ENCODE measurements around the gene FAM3A. TPM values are rescaled to one million over a fixed set of nuclear protein-coding genes. Genes with fewer than 3 reads are reported as not detected.
A peak's percentile ranks its signal among the peaks of the same experiment; 100 is the strongest.

FAM3A gene
- total RNA-seq, 4 donors from 2014 or later = 30.5 to 50.8 (median 40.9) TPM

DNA sequence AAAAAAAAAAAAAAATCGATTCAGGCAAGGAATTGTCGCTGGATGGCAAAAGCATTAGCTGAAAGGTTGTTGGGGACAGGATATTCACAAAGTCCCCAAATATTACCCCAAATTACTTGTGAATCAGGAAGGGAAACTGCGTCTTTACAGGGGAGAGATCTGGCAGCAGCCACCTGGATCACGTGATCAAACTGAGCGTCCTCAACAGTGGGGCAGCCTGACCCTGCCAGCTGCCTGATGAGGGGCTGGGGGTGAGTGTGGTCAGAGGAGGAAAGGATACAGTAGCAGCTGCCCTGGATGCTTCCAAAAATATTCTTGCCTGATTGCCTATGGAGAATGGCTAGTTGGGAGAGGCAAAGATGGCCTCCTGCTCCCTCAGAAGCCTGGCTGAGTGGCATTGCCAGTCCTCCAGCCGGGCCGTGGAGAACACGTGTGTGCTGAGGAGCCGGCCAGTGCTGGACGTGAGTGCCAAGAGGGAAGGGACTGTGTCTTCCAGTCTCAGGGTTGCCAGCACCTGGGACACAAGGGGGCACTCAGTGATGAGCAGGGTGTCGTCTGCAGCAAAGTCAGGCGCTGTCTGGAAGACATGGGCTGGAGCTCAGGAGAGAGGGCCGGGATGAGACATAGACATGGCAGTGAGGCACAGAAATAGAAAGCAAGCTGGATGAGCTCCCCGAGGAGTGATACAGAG lies 34.0 kb downstream of the FAM3A start:
- intact Hi-C loops (cut with DNase I) = no loop called here
- TF ChIP-seq, protein P1, sequence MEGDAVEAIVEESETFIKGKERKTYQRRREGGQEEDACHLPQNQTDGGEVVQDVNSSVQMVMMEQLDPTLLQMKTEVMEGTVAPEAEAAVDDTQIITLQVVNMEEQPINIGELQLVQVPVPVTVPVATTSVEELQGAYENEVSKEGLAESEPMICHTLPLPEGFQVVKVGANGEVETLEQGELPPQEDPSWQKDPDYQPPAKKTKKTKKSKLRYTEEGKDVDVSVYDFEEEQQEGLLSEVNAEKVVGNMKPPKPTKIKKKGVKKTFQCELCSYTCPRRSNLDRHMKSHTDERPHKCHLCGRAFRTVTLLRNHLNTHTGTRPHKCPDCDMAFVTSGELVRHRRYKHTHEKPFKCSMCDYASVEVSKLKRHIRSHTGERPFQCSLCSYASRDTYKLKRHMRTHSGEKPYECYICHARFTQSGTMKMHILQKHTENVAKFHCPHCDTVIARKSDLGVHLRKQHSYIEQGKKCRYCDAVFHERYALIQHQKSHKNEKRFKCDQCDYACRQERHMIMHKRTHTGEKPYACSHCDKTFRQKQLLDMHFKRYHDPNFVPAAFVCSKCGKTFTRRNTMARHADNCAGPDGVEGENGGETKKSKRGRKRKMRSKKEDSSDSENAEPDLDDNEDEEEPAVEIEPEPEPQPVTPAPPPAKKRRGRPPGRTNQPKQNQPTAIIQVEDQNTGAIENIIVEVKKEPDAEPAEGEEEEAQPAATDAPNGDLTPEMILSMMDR (IDR thresholded peaks at IDR 0.05) = no peak
- TF ChIP-seq POLR2A (IDR thresholded peaks at IDR 0.05) = no peak
- H3K4me1 ChIP-seq = peaks cover 4 to 44% (median 11%) of the 10 kb centered on the region in 3 donors
- H3K27me3 ChIP-seq = no peaks in the 10 kb centered on the region
- H3K36me3 ChIP-seq = peaks cover 0 to 10% (median 0%) of the 10 kb centered on the region in 3 donors
- no peak overlapping the region for H3K27ac ChIP-seq
- DNase-seq = no peak
- H3K4me3 ChIP-seq = no peak overlapping the region
- H3K9me3 ChIP-seq = no peaks in the 10 kb centered on the region
- 70 to 73% methylated on average over 2 to 13 of the region's 14 CpGs for WGBS, 2 donors

DNA sequence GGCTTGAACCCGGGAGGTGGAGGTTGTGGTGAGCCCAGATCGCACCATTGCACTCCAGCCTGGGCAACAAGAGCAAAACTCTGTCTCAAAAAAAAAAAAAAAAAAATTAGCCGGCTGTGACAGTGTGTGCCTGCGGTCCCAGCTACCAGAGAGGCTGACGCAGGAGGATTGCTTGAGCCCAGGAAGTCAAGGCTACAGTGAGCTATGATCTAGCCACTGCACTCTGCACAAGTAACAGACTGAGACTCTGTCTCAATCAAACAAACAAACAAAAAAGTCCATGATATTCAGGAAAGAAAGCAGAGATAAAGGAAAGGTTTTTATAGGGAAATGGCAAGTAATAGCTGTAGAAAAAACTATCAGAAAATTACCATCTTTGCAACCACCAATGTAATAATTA lies 34.8 kb downstream of the FAM3A start:
- Histone ChIP-seq H3K9me3 (no peaks in the 10 kb centered on the region), H3K36me3 (peaks cover 0 to 10% (median 0%) of the 10 kb centered on the region in 3 donors), H3K27me3 (no peaks in the 10 kb centered on the region), H3K4me1 (peaks cover 4 to 40% (median 11%) of the 10 kb centered on the region in 3 donors), H3K27ac (no peak overlapping the region), H3K4me3 (no peak overlapping the region)
- no peak for DNase-seq
- intact Hi-C loops (cut with DNase I) = no loop called here
- TF ChIP-seq POLR2A (IDR thresholded peaks at IDR 0.05) = no peak
- TF ChIP-seq, protein P1 (IDR thresholded peaks at IDR 0.05) = no peak
- WGBS, 2 donors = 80 to 85% methylated on average over 1 to 5 of the region's 5 CpGs

DNA sequence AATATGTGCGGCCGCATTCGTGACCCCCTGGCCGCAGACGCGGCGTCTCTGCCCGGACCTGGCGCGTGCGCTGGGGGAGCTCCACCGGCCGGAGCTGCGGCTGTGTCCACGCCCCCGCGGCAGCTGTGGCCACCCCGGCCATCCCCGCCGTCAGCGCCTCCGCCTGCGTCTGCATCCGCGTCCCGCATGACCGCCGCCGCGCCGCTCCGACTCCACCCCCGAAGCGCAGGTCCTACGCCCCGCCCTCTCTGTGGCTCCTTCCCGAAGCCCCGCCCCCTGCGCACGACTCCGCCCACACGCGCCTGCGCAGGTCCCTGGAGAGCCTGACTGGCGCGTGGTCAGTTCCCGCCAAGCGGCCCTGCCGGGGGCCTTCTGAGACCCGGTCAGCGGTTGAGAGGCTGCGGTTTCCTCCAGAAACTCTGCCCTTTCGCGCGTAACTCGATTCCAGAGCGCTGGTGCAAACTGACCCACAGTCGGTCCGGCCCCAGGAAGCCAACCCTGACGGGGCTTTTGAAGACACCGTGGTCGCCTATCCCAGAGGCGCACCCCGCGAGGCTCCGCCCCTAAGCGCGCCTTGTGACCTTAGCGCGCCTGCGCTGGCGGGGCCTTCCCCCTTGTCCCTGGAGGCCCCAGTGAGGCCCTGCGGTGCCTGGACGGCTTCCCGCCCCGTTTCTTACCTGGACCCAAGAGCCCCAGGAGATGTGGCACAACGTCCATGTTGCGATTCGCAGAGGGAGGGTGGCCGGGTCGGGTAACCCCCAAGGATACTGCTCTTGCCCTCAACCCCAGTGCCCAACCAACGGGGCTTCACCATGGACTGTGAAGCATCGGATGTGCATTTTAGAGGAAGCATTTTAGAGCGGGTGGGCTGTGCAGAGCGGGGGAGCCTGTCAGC lies 37.1 kb downstream of the FAM3A start, which contains the start of gene LAGE3:
LAGE3 (minus strand) TSS at position 554 of the 895 bp plus-strand sequence; CDS start at position 188, 366 bp downstream.
- peaks cover 0 to 20% (median 0%) of the 10 kb centered on the region in 3 donors for H3K4me1 ChIP-seq
- H3K27me3 ChIP-seq = no peaks in the 10 kb centered on the region
- DNase-seq = peak; percentile 42
- intact Hi-C loops (cut with DNase I) = no loop called here
- H3K36me3 ChIP-seq = peaks cover 0 to 7% (median 0%) of the 10 kb centered on the region in 3 donors
- H3K27ac ChIP-seq = peak within 1 kb of the TSS; percentile 75 to 87 (median 82)
- 72% methylated on average over 3 of the region's 85 CpGs; no CpG with 5 or more reads in 1 of the 2 donors for WGBS, 2 donors
- H3K9me3 ChIP-seq = no peaks in the 10 kb centered on the region
- peak within 1 kb of the TSS; percentile 45 to 70 (median 53) for H3K4me3 ChIP-seq
- peak in 2 of 4 donors; percentile 38 to 58 for TF ChIP-seq POLR2A (IDR thresholded peaks at IDR 0.05)
- TF ChIP-seq, protein P1 (IDR thresholded peaks at IDR 0.05) = no peak

DNA sequence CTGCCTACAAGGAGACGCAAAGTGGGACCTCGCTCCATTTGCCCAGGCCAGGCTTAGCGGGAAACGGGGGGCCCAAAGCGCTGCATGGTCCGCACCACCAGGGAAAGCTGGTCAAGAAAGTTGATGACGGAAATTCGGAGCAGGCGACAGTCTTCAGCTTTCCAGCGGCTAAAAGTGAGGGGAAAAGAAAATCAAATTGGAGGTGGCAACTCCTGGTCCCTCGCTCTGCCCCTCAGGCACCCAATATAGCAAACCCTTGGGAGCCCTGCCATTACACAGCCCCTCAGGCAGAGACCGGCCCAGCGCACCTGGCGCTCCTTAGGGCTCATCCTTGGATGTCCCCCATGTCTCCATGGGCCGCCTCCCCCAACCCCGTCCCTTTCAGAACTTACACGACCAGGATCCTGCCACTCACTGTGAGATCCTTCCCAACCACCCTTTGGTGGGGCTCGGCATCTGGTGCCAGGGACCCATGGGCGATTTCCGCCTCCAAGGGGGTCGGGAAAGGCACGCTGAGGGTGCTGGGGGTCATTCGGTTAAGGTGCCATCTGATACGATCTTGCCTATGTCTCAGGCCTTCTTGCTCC lies 38.0 kb downstream of the FAM3A start:
- intact Hi-C loops (cut with DNase I) = no loop called here
- Histone ChIP-seq H3K4me1 (peaks cover 0 to 18% (median 0%) of the 10 kb centered on the region in 3 donors), H3K36me3 (no peaks in the 10 kb centered on the region), H3K27me3 (no peaks in the 10 kb centered on the region), H3K4me3 (peak overlapping the region; percentile 45 to 70 (median 53)), H3K27ac (peak overlapping the region; percentile 75 to 87 (median 82)), H3K9me3 (no peaks in the 10 kb centered on the region)
- no peak for DNase-seq
- 64% methylated on average over 21 of the region's 24 CpGs; no CpG with 5 or more reads in 1 of the 2 donors for WGBS, 2 donors
- TF ChIP-seq POLR2A (IDR thresholded peaks at IDR 0.05) = no peak
- TF ChIP-seq, protein P1 (IDR thresholded peaks at IDR 0.05) = no peak

All from esophagus squamous epithelium (tissue), 5 donors.